ENCODE results near the gene FAM8A1.
A peak's percentile ranks its signal among the peaks of the same experiment; 100 is the strongest.
"Not testable (repeated sequence)": the region's sequence is repeated elsewhere in the genome, so short reads cannot be mapped to it uniquely, and the experiment has no call there.

Gene FAM8A1

GRCh38 chr6:17599877-17600526 lies at the start of gene FAM8A1:
Gene FAM8A1, plus strand, starts transcription at chr6:17600302. Its CDS starts 108 bp downstream, at chr6:17600410.
- DNase-seq (ENCODE audit: low read depth in 4 of 4, low spot score in 1 of 4): peak; percentile 92 to 95 (median 94)

- DNase-seq (ENCODE audit: low read depth in 4 of 4, low spot score in 1 of 4): no peak
Observed at GRCh38 chr6:17551383-17551958, 48.6 kb upstream of the FAM8A1 start.

- DNase-seq (ENCODE audit: low read depth in 4 of 4, low spot score in 1 of 4): no peak
Observed at GRCh38 chr6:17552861-17553260, 47.2 kb upstream of the FAM8A1 start.

GRCh38 chr6:17556014-17556413 lies 44.1 kb upstream of the FAM8A1 start:
- DNase-seq (ENCODE audit: low read depth in 4 of 4, low spot score in 1 of 4): no peak

GRCh38 chr6:17562636-17563035 lies 37.5 kb upstream of the FAM8A1 start:
- no peak for DNase-seq (ENCODE audit: low read depth in 4 of 4, low spot score in 1 of 4)

GRCh38 chr6:17565399-17565798 lies 34.7 kb upstream of the FAM8A1 start:
- DNase-seq (ENCODE audit: low read depth in 4 of 4, low spot score in 1 of 4): no peak

- DNase-seq (ENCODE audit: low read depth in 4 of 4, low spot score in 1 of 4): no peak
Observed at GRCh38 chr6:17574866-17575560, 25.1 kb upstream of the FAM8A1 start.

- DNase-seq (ENCODE audit: low read depth in 4 of 4, low spot score in 1 of 4): no peak
Observed at GRCh38 chr6:17577059-17577458, 23.0 kb upstream of the FAM8A1 start.

GRCh38 chr6:17580518-17581048 lies 19.5 kb upstream of the FAM8A1 start:
- DNase-seq (ENCODE audit: low read depth in 4 of 4, low spot score in 1 of 4): peak in 1 of 4 experiments; percentile 28

- DNase-seq (ENCODE audit: low read depth in 4 of 4, low spot score in 1 of 4): not testable (repeated sequence)
Observed at GRCh38 chr6:17581282-17581681, 18.8 kb upstream of the FAM8A1 start.

GRCh38 chr6:17583811-17584210 lies 16.3 kb upstream of the FAM8A1 start:
- DNase-seq (ENCODE audit: low read depth in 4 of 4, low spot score in 1 of 4): no peak

GRCh38 chr6:17584241-17584803 lies 15.8 kb upstream of the FAM8A1 start:
- no peak for DNase-seq (ENCODE audit: low read depth in 4 of 4, low spot score in 1 of 4)

GRCh38 chr6:17585766-17586490 lies 14.2 kb upstream of the FAM8A1 start:
- no peak for DNase-seq (ENCODE audit: low read depth in 4 of 4, low spot score in 1 of 4)

GRCh38 chr6:17586623-17587022 lies 13.5 kb upstream of the FAM8A1 start:
- DNase-seq (ENCODE audit: low read depth in 4 of 4, low spot score in 1 of 4): not testable (repeated sequence)

- no peak for DNase-seq (ENCODE audit: low read depth in 4 of 4, low spot score in 1 of 4)
Observed at GRCh38 chr6:17588011-17588410, 12.1 kb upstream of the FAM8A1 start.

- DNase-seq (ENCODE audit: low read depth in 4 of 4, low spot score in 1 of 4): no peak
Observed at GRCh38 chr6:17589406-17590096, 10.6 kb upstream of the FAM8A1 start.

- no peak for DNase-seq (ENCODE audit: low read depth in 4 of 4, low spot score in 1 of 4)
Observed at GRCh38 chr6:17591287-17591686, 8.8 kb upstream of the FAM8A1 start.

GRCh38 chr6:17593246-17593645 lies 6.9 kb upstream of the FAM8A1 start:
- DNase-seq (ENCODE audit: low read depth in 4 of 4, low spot score in 1 of 4): no peak

- no peak for DNase-seq (ENCODE audit: low read depth in 4 of 4, low spot score in 1 of 4)
Observed at GRCh38 chr6:17596085-17596484, 4.0 kb upstream of the FAM8A1 start.

Measured in stimulated activated CD4-positive, alpha-beta T cell treated with anti-CD3 and anti-CD28 coated beads, Interleukin-1b, Interleukin-23, amount 100 ng/mL, for 24 hours (primary cell).